ENCODE data around the gene EFNB3. TPM values are rescaled to one million over a fixed set of nuclear protein-coding genes. Genes with fewer than 3 reads are reported as not detected.

The EFNB3 gene
- total RNA-seq, 1 experiment from 2014 or later, result 0.07 TPM

DNA sequence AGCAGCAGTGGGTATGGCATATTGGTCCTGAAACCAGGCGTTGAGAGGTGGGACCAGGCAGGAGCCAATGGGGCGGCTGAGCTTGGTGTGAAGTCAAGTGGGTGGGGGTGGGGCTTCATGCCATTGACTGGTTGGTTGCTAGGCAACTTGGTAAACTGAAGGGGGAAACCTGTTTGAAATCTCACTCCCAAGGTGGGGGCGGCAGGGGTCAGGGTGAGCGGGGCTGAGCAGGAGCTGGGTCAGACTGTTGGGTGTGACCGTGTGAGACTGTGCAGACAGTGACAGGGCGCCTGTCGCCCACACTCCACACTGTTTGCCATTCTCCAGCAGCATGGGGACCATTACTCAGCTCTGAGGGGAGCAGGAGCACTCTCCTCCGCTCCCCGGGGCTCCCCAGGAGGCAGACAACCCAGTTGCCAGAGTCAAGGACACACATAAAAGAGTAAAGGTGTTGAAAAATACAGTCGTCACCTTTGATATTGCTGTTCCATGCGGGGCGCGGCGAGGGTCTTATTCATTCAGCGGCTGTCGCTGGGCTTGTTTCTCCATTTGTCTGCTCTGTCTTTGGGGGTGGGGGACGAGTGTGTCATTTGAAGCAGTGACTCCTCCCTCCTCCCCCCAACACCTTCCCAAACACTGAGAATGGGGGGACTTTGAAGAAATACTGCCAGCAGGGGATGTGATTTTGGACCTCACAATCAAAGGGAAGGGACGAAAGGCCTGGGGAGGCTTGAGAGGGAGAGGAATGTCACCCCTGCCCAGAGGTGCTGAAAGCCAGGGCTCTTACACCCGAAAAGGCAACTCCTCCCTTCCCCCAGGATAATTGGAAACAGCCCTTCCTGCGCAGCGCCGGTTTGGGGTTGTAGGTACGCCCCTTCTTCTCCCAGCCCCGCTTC, 1.2 kb upstream of the EFNB3 start:
- Histone ChIP-seq H3K36me3 (ENCODE audit: control insufficient read depth in 1 of 2, insufficient read depth in 2 of 2, low read length in 2 of 2) (peaks cover 3 to 5% of the 10 kb centered on the region in 2 experiments; a peak in 1 of 4 replicates), H3K4me3 (replicated peaks in 1 of 2; ENCODE audit: low read depth in 1 of 2, low read length in 2 of 2) (no peak overlapping the region), H3K9me3 (ENCODE audit: control insufficient read depth in 1 of 2, insufficient read depth in 1 of 2, low read depth in 1 of 2, low read length in 2 of 2) (no peaks in the 10 kb centered on the region), H3K27me3 (ENCODE audit: insufficient read depth, low read length) (no peaks in the 10 kb centered on the region), H3K4me1 (ENCODE audit: control insufficient read depth in 1 of 2, insufficient read depth in 2 of 2, low read length in 2 of 2) (peaks cover 0 to 10% of the 10 kb centered on the region in 2 experiments; a peak in 1 of 4 replicates), H2AFZ (ENCODE audit: low read depth, low read length, poor library complexity, severe bottlenecking) (no peak overlapping the region), H4K20me1 (ENCODE audit: insufficient read depth) (no peaks in the 10 kb centered on the region), H3K4me2 (ENCODE audit: low read length) (no peak overlapping the region), H3K9ac (ENCODE audit: low read length) (no peak overlapping the region), H3K27ac (ENCODE audit: low read depth, low read length) (no peak overlapping the region), H3K79me2 (ENCODE audit: insufficient read depth, low read length) (no peaks in the 10 kb centered on the region), H3K9me2 (ENCODE audit: insufficient read depth) (no peaks in the 10 kb centered on the region)
- no TSS peak for BruUV-seq (replicated peaks)
- TF ChIP-seq ZNF274 (IDR thresholded peaks at IDR 0.05; ENCODE audit: low read depth, low read length), result no peak
- no peak for TF ChIP-seq EGR1 (IDR thresholded peaks at IDR 0.05; ENCODE audit: low read depth)
- TF ChIP-seq EZH2 (IDR thresholded peaks at IDR 0.05), result no peak
- TF ChIP-seq POLR2AphosphoS5 (IDR thresholded peaks at IDR 0.05; ENCODE audit: low read depth, low read length), result no peak
- no peak for TF ChIP-seq POLR2A (IDR thresholded peaks at IDR 0.05; ENCODE audit: borderline replicate concordance, extremely low read depth, insufficient read depth, insufficient read length)
- TF ChIP-seq, protein P1, sequence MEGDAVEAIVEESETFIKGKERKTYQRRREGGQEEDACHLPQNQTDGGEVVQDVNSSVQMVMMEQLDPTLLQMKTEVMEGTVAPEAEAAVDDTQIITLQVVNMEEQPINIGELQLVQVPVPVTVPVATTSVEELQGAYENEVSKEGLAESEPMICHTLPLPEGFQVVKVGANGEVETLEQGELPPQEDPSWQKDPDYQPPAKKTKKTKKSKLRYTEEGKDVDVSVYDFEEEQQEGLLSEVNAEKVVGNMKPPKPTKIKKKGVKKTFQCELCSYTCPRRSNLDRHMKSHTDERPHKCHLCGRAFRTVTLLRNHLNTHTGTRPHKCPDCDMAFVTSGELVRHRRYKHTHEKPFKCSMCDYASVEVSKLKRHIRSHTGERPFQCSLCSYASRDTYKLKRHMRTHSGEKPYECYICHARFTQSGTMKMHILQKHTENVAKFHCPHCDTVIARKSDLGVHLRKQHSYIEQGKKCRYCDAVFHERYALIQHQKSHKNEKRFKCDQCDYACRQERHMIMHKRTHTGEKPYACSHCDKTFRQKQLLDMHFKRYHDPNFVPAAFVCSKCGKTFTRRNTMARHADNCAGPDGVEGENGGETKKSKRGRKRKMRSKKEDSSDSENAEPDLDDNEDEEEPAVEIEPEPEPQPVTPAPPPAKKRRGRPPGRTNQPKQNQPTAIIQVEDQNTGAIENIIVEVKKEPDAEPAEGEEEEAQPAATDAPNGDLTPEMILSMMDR (IDR thresholded peaks at IDR 0.05 in 2 of 3, conservative IDR thresholded peaks at IDR 0.05 in 1 of 3; ENCODE audit: borderline replicate concordance in 1 of 3, insufficient read depth in 1 of 3, low read depth in 2 of 3, low read length in 2 of 3), result no peak
- no peak for TF ChIP-seq TCF7L2 (IDR thresholded peaks at IDR 0.05; ENCODE audit: borderline replicate concordance, extremely low read depth, insufficient read depth, insufficient read length)
- TF ChIP-seq SRF (IDR thresholded peaks at IDR 0.05; ENCODE audit: low read depth), result no peak
- TF ChIP-seq, protein P2, sequence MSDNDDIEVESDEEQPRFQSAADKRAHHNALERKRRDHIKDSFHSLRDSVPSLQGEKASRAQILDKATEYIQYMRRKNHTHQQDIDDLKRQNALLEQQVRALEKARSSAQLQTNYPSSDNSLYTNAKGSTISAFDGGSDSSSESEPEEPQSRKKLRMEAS (IDR thresholded peaks at IDR 0.05), result no peak
- TF ChIP-seq, protein P3, sequence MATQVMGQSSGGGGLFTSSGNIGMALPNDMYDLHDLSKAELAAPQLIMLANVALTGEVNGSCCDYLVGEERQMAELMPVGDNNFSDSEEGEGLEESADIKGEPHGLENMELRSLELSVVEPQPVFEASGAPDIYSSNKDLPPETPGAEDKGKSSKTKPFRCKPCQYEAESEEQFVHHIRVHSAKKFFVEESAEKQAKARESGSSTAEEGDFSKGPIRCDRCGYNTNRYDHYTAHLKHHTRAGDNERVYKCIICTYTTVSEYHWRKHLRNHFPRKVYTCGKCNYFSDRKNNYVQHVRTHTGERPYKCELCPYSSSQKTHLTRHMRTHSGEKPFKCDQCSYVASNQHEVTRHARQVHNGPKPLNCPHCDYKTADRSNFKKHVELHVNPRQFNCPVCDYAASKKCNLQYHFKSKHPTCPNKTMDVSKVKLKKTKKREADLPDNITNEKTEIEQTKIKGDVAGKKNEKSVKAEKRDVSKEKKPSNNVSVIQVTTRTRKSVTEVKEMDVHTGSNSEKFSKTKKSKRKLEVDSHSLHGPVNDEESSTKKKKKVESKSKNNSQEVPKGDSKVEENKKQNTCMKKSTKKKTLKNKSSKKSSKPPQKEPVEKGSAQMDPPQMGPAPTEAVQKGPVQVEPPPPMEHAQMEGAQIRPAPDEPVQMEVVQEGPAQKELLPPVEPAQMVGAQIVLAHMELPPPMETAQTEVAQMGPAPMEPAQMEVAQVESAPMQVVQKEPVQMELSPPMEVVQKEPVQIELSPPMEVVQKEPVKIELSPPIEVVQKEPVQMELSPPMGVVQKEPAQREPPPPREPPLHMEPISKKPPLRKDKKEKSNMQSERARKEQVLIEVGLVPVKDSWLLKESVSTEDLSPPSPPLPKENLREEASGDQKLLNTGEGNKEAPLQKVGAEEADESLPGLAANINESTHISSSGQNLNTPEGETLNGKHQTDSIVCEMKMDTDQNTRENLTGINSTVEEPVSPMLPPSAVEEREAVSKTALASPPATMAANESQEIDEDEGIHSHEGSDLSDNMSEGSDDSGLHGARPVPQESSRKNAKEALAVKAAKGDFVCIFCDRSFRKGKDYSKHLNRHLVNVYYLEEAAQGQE (IDR thresholded peaks at IDR 0.05; ENCODE audit: low read depth), result no peak
- DNase-seq (ENCODE audit: low read depth, low spot score) (no peak), ATAC-seq (peak; percentile 75)
- POLR2A ChIA-PET, result interaction anchor here (0.8 to 1.0 kb wide), 2 partner anchors 17 to 120 kb away, joined by 3 to 4 read pairs; partner anchors contain the start of genes MPDU1 and TP53
- RAD21 ChIA-PET (ENCODE audit: low non-redundant PET in 1 of 2, low total read pairs in 2 of 2, uncharacterized antibody in 2 of 2, unreplicated experiment in 2 of 2), result no interaction called here
- CTCF ChIA-PET, result interaction anchor here (0.6 kb wide), 1 partner anchor 390 kb away, joined by 3 read pairs; no protein-coding TSS in a partner anchor
- intact Hi-C loops (cut with micrococcal nuclease), result no loop called here

Measured in HCT116 (cell line).